GM12878 (cell line): ENCODE measurements around the gene TDP2. TPM values are rescaled to one million over a fixed set of nuclear protein-coding genes. Genes with fewer than 3 reads are reported as not detected.

Source experiments
- ATAC-seq: fragments of 200-7000 bp; cut with Tn5 transposase; 3 replicates; pipeline ENCODE4 v1.9.1; 2020; ENCODE audit warnings: mild to moderate bottlenecking, moderate library complexity
- BruUV-seq: library from RNA; stranded (reverse); fragments of 400-500 nt; replicated peaks from 2 replicates; lab custom pipeline; 2021; lab: Mats Ljungman, UMichigan
- CTCF ChIA-PET: fragments of 300-600 bp; sonication (Branson Sonifier 250); formaldehyde crosslinking; extraction: SDS; loops from one replicate; lab custom pipeline; 2021; ENCODE audit warnings: inconsistent platforms; lab: Yijun Ruan, JAX
- POLR2A ChIA-PET: fragments of 350-600 bp; formaldehyde crosslinking; extraction: SDS; loops from one replicate; lab custom pipeline; 2021; ENCODE audit warnings: inconsistent platforms; lab: Charles Lee
- RAD21 ChIA-PET: fragments of 300-600 bp; sonication (Branson Sonifier 250); formaldehyde crosslinking; loops from one replicate; lab custom pipeline; 2023; ENCODE audit warnings: antibody characterized with exemption; ENCODE audit not compliant: unreplicated experiment; lab: Charles Lee
- SMC1A ChIA-PET: fragments of 300-600 bp; sonication (Branson Sonifier 250); formaldehyde crosslinking; loops from one replicate; lab custom pipeline; 2023; ENCODE audit not compliant: unreplicated experiment, uncharacterized antibody; lab: Charles Lee
- DNase-seq: peaks from one replicate; pipeline ENCODE4 v3.0.0-alpha.2; 2011; ENCODE audit warnings: low read depth, low spot score
- FAIRE-seq: peaks from 3 replicates; lab custom pipeline; 2011; peaks lifted over from hg19 to GRCh38; lab: Jason Lieb, UNC
- H2AFZ ChIP-seq: 2 replicates; pipeline ENCODE4 v1.6.0; 2011; ENCODE audit warnings: low read depth, low read length, control low read depth; ENCODE audit not compliant: control insufficient read depth
- H3K27ac ChIP-seq: 2 replicates; pipeline ENCODE4 v1.5.1; 2011; ENCODE audit warnings: control low read depth; ENCODE audit not compliant: control insufficient read depth, insufficient read depth
- H3K27me3 ChIP-seq, 2 experiments: replicated peaks in 1 of 2; 2 replicates each; pipeline versions ENCODE4 v1.6.0 to v1.6.1; 2011; ENCODE audit warnings: low read length in 1 of 2; ENCODE audit not compliant: control insufficient read depth in 2 of 2, insufficient read depth in 2 of 2
- H3K36me3 ChIP-seq, 2 experiments: 2 replicates each; pipeline ENCODE4 v1.5.1; 2011; ENCODE audit warnings: low read length in 1 of 2; ENCODE audit not compliant: control insufficient read depth in 2 of 2, insufficient read depth in 2 of 2
- H3K4me1 ChIP-seq: 2 replicates; pipeline ENCODE4 v1.6.1; 2011; ENCODE audit warnings: mild to moderate bottlenecking, low read length, moderate library complexity, mixed read lengths; ENCODE audit not compliant: control insufficient read depth, insufficient read depth
- H3K4me2 ChIP-seq: 2 replicates; pipeline ENCODE4 v1.6.0; 2011; ENCODE audit warnings: control low read depth; ENCODE audit not compliant: control insufficient read depth, insufficient read depth
- H3K4me3 ChIP-seq: fragments of 200-600 bp; sonication (generic); 2 replicates; pipeline ENCODE4 v1.5.1; 2016
- H3K79me2 ChIP-seq: 2 replicates; pipeline ENCODE4 v1.6.0; 2011; ENCODE audit warnings: low read length; ENCODE audit not compliant: control insufficient read depth, insufficient read depth
- H3K9ac ChIP-seq: 2 replicates; pipeline ENCODE4 v1.8.0; 2011; ENCODE audit warnings: low read length, control low read depth, mixed read lengths; ENCODE audit not compliant: control insufficient read depth, insufficient read depth
- H3K9me3 ChIP-seq: replicated peaks from 3 replicates; pipeline ENCODE4 v1.5.1; 2011; ENCODE audit warnings: mild to moderate bottlenecking, low read length; ENCODE audit not compliant: control insufficient read depth, insufficient read depth
- H4K20me1 ChIP-seq: 2 replicates; pipeline ENCODE4 v1.6.0; 2011; ENCODE audit not compliant: control insufficient read depth, insufficient read depth
- ESRRA ChIP-seq: IDR thresholded peaks from 2 replicates; pipeline ENCODE4 v1.6.1; 2012; ENCODE audit warnings: mild to moderate bottlenecking, low read length, improper control_type of control experiment
- GABPA ChIP-seq: IDR thresholded peaks from 2 replicates; pipeline ENCODE4 v1.6.1; 2014; ENCODE audit warnings: antibody characterized with exemption, low read depth, mild to moderate bottlenecking, inconsistent platforms
- NFIC ChIP-seq: IDR thresholded peaks from 2 replicates; pipeline ENCODE4 v1.6.1; 2012; ENCODE audit warnings: low read depth, mild to moderate bottlenecking, inconsistent platforms, low read length, moderate library complexity
- NFYB ChIP-seq: IDR thresholded peaks from 2 replicates; pipeline ENCODE4 v1.6.1; 2011; ENCODE audit warnings: low read depth, mild to moderate bottlenecking, low read length, improper control_type of control experiment, moderate library complexity; ENCODE audit not compliant: insufficient read depth
- RB1 ChIP-seq: fragments of 450-650 bp; formaldehyde crosslinking; IDR thresholded peaks from 2 replicates; pipeline ENCODE4 v1.6.1; 2017; ENCODE audit warnings: mild to moderate bottlenecking, borderline replicate concordance
- SIX5 ChIP-seq: IDR thresholded peaks from 2 replicates; pipeline ENCODE4 v1.6.1; 2011; ENCODE audit warnings: mild to moderate bottlenecking, low read depth, low read length, moderate library complexity; ENCODE audit not compliant: severe bottlenecking
- SMAD5 ChIP-seq: IDR thresholded peaks from 2 replicates; pipeline ENCODE4 v1.6.1; 2016; ENCODE audit warnings: antibody characterized with exemption, low read depth
- SMARCA5 ChIP-seq: fragments of 450-650 bp; IDR thresholded peaks from 2 replicates; pipeline ENCODE4 v1.6.1; 2017; ENCODE audit warnings: mild to moderate bottlenecking
- STAT3 ChIP-seq: IDR thresholded peaks from 2 replicates; pipeline ENCODE4 v1.6.1; 2011; ENCODE audit warnings: low read depth, low read length, improper control_type of control experiment
- TARDBP ChIP-seq: IDR thresholded peaks from 2 replicates; pipeline ENCODE4 v1.6.1; 2016; ENCODE audit warnings: borderline replicate concordance
- TCF3 ChIP-seq: IDR thresholded peaks from 2 replicates; pipeline ENCODE4 v1.6.1; 2012; ENCODE audit warnings: low read depth, mild to moderate bottlenecking, low read length, borderline replicate concordance; ENCODE audit not compliant: insufficient read depth
- YBX1 ChIP-seq: fragments of 450-650 bp; IDR thresholded peaks from 2 replicates; pipeline ENCODE4 v1.6.1; 2016; ENCODE audit warnings: antibody characterized with exemption
- ZNF384 ChIP-seq: IDR thresholded peaks from 2 replicates; pipeline ENCODE4 v1.6.1; 2012; ENCODE audit warnings: low read depth, mild to moderate bottlenecking, low read length, improper control_type of control experiment, borderline replicate concordance
- WGBS: methylation state at CpG from one replicate; pipeline ENCODE4 v1.1.6; 2016; ENCODE audit warnings: low lambda C conversion rate; ENCODE audit not compliant: insufficient replicate concordance, insufficient coverage; ENCODE audit errors: missing lambda C conversion rate; 5-methylcytosine and 5-hydroxymethylcytosine counted together
- in situ Hi-C: fragments of 300-500 bp; cut with MboI; formaldehyde crosslinking; loops from 9 replicates; pipeline ENCODE4 v1.14.3; 2018; ENCODE audit warnings: mixed read lengths
- intact Hi-C: fragments of 100-400 bp; cut with micrococcal nuclease; formaldehyde crosslinking; loops from one replicate; pipeline ENCODE4 v1.14.2; 2022; ENCODE audit not compliant: unreplicated experiment
- polyA plus RNA-seq, 11 experiments: library from polyadenylated mRNA; depleted of rRNA in 4 of 11; unstranded in 6 of 11; stranded (reverse) in 5 of 11; fragments of >200 nt; fragmentation: Nextera tagmentation in 4 of 11; fragmentation: Illumina TruSeq in 1 of 11; extraction: Ambion mirVana in 4 of 11; extraction: Trizol in 1 of 11; gene quantifications; 1 replicate in 1 of 11; 2 replicates in 10 of 11; pipeline versions ENCODE4 v1.2.1 to v1.2.3, GENCODE V29; 2011 to 2016; ENCODE audit warnings: inconsistent platforms in 2 of 11, missing spikeins in 2 of 11, low read depth in 1 of 11
- total RNA-seq, 4 experiments: library from RNA; depleted of rRNA in 3 of 4; stranded (reverse); fragments of >200 nt in 3 of 4; fragmentation: Illumina TruSeq in 1 of 4; extraction: Trizol in 1 of 4; gene quantifications; 2 replicates each; pipeline versions ENCODE4 v1.2.1 to v1.2.3, GENCODE V29; 2013 to 2021
- TF ChIP-seq, protein P1 (sequence below): IDR thresholded peaks from 2 replicates; pipeline ENCODE4 v1.6.1; 2012; ENCODE audit warnings: improper control_type of control experiment, low read depth, low read length; ENCODE audit not compliant: insufficient replicate concordance

The TDP2 gene
- total and polyA plus RNA-seq, 10 of the 15 experiments (the other 5 are each of a cell fraction or from before 2014, with no cell fraction given) = 24.4 to 53.3 (median 38.8) TPM

DNA sequence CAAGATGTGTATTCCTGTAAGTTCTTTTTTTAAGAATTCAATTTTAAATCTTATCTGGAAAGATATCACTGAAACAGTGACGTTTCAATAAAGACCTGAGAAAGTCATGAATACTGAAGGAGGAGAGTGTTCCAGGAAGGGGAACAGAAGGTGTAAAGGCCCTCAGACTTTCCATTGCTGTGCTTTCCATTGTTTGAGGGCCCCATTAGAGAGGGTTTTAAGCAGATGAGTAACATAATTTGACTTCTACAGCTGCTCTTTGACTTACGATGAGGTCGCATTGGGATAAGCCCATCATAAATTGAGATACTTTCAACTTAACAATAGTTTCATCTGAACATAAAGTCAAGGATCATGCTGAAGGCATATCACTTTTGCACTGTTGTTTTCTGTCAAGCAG, 24.9 kb upstream of the TDP2 start:
- ChIA-PET POLR2A (no interaction called here), RAD21 (interaction anchor here (1.5 kb wide), 1 partner anchor 111 kb away, joined by 4 read pairs; no protein-coding TSS in a partner anchor), SMC1A (interaction anchor here (1.2 kb wide), 1 partner anchor 108 kb away, joined by 3 read pairs; no protein-coding TSS in a partner anchor), CTCF (interaction anchor here (1.2 to 2.5 kb wide), 3 partner anchors 107 to 112 kb away, joined by 3 to 8 read pairs (median 4); no protein-coding TSS in a partner anchor)
- H3K79me2 ChIP-seq = no peaks in the 10 kb centered on the region
- H3K27me3 ChIP-seq = no peaks in the 10 kb centered on the region
- H3K9me3 ChIP-seq = no peaks in the 10 kb centered on the region
- no peaks in the 10 kb centered on the region for H3K36me3 ChIP-seq
- H3K4me2 ChIP-seq = no peak overlapping the region
- no peaks in the 10 kb centered on the region for H4K20me1 ChIP-seq
- ATAC-seq (no peak), DNase-seq (no peak), FAIRE-seq (no peak)
- intact Hi-C loops (loop anchor here (5.0 kb wide), 1 partner anchor 409 kb away; no protein-coding TSS in a partner anchor), in situ Hi-C loops (loop anchor here (10.0 kb wide), 1 partner anchor 407 kb away; no protein-coding TSS in a partner anchor)
- no peak overlapping the region for H3K27ac ChIP-seq
- no peak overlapping the region for H2AFZ ChIP-seq
- H3K9ac ChIP-seq = no peak overlapping the region
- no peak for TF ChIP-seq TCF3
- no peak for TF ChIP-seq YBX1
- no peak for TF ChIP-seq STAT3
- TF ChIP-seq NFIC = no peak
- TF ChIP-seq RB1 = no peak
- no peak for TF ChIP-seq TARDBP
- TF ChIP-seq NFYB = no peak
- no peak for TF ChIP-seq ESRRA
- no peak for TF ChIP-seq SMAD5
- TF ChIP-seq, protein P1, sequence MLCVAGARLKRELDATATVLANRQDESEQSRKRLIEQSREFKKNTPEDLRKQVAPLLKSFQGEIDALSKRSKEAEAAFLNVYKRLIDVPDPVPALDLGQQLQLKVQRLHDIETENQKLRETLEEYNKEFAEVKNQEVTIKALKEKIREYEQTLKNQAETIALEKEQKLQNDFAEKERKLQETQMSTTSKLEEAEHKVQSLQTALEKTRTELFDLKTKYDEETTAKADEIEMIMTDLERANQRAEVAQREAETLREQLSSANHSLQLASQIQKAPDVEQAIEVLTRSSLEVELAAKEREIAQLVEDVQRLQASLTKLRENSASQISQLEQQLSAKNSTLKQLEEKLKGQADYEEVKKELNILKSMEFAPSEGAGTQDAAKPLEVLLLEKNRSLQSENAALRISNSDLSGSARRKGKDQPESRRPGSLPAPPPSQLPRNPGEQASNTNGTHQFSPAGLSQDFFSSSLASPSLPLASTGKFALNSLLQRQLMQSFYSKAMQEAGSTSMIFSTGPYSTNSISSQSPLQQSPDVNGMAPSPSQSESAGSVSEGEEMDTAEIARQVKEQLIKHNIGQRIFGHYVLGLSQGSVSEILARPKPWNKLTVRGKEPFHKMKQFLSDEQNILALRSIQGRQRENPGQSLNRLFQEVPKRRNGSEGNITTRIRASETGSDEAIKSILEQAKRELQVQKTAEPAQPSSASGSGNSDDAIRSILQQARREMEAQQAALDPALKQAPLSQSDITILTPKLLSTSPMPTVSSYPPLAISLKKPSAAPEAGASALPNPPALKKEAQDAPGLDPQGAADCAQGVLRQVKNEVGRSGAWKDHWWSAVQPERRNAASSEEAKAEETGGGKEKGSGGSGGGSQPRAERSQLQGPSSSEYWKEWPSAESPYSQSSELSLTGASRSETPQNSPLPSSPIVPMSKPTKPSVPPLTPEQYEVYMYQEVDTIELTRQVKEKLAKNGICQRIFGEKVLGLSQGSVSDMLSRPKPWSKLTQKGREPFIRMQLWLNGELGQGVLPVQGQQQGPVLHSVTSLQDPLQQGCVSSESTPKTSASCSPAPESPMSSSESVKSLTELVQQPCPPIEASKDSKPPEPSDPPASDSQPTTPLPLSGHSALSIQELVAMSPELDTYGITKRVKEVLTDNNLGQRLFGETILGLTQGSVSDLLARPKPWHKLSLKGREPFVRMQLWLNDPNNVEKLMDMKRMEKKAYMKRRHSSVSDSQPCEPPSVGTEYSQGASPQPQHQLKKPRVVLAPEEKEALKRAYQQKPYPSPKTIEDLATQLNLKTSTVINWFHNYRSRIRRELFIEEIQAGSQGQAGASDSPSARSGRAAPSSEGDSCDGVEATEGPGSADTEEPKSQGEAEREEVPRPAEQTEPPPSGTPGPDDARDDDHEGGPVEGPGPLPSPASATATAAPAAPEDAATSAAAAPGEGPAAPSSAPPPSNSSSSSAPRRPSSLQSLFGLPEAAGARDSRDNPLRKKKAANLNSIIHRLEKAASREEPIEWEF = no peak
- TF ChIP-seq SMARCA5 = no peak
- no peak for TF ChIP-seq SIX5
- TF ChIP-seq ZNF384 = no peak
- no peak for TF ChIP-seq GABPA
- no peak overlapping the region for H3K4me3 ChIP-seq
- no TSS peak for BruUV-seq
- no peaks in the 10 kb centered on the region; the same call in 1 of the 2 replicates for H3K4me1 ChIP-seq
- 78% methylated on average over 3 of the region's 3 CpGs for WGBS
